ENCODE results near the gene REXO4.

Gene REXO4

GRCh38 chr9:133357656-133358055 lies 60.2 kb downstream of the REXO4 start:
- H3K36me3 Mint-ChIP-seq (ENCODE audit: insufficient read depth): peaks cover 81% of the 10 kb centered on the region
- peak overlapping the region in 1 of 2 donors; percentile 86 for H3K27ac Mint-ChIP-seq
- ATAC-seq (replicated peaks) (no peak), DNase-seq (no peak)
- peaks cover 36 to 41% of the 10 kb centered on the region in 2 donors for H3K4me1 Mint-ChIP-seq (ENCODE audit: low read depth in 2 of 2)
- peak overlapping the region; percentile 86 to 87 for H3K4me3 Mint-ChIP-seq
- no peaks in the 10 kb centered on the region for H3K27me3 Mint-ChIP-seq
- no peaks in the 10 kb centered on the region for H3K9me3 Mint-ChIP-seq

- no peaks in the 10 kb centered on the region for H3K9me3 Mint-ChIP-seq
- peak; percentile 84 to 87 (median 85) for DNase-seq
- peak within 1 kb of the TSS; percentile 86 for H3K27ac Mint-ChIP-seq
- peak within 1 kb of the TSS; percentile 86 to 87 for H3K4me3 Mint-ChIP-seq
- no peaks in the 10 kb centered on the region for H3K27me3 Mint-ChIP-seq
- ATAC-seq (replicated peaks): peak; percentile 94
- peaks cover 31 to 38% of the 10 kb centered on the region in 2 donors for H3K4me1 Mint-ChIP-seq (ENCODE audit: low read depth in 2 of 2)
- peaks cover 81% of the 10 kb centered on the region for H3K36me3 Mint-ChIP-seq (ENCODE audit: insufficient read depth)
These were observed 61.3 kb downstream of the REXO4 start, which contains the start of the genes SURF1 and SURF2 for GRCh38 chr9:133356391-133357091. SURF1 (minus strand) TSS chr9:133356487; CDS start chr9:133356453, 34 bp downstream. SURF2 (plus strand) TSS chr9:133356550; CDS start chr9:133356593, 43 bp downstream.

Data from effector memory CD8-positive, alpha-beta T cell (primary cell).